ENCODE results near the gene CELF2.

Gene CELF2

DNA sequence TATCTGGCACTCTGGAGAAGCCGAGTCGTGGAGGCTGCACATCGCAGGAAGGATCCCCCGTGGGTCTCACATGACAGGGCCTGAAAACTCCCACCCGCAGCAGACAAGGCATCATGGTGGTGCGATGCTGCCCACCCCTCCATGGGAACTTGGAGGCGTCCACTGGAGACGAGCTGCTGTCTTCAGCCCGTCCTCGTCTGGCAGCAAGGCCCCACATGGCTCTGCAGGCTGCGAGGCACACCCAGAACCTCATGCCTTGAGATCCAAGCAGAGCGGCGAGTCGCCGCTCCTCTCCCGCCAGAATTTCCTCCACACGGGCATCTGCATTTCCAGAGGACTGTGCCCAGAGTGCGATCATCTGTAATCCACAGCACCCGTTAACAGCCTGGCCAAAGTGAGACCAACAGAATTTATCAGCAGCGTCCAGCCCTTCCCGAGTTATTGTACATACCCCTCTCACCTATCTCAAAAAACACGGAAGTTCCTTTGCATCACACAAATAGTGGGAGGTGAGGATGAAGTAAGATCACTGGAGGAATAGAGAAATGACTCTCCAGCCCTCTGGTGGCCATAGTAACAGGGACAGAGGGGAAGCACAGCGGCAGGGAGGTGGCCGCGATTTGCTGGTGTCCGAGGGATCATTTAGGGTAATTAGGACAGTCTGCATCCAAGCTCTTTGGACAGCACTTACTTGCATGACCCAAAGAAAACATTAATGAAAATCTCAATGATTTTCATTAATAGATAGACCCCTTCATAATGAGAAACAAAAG, 301.3 kb downstream of the CELF2 start:
- no peaks in the 10 kb centered on the region for H3K27me3 ChIP-seq (ENCODE audit: control insufficient read depth, insufficient read depth, low read length)
- no peaks in the 10 kb centered on the region for H3K36me3 ChIP-seq (ENCODE audit: control insufficient read depth, insufficient read depth, low read length)
- no peak overlapping the region for H3K27ac ChIP-seq
- H3K79me2 ChIP-seq = no peaks in the 10 kb centered on the region
- TF ChIP-seq, protein P1, sequence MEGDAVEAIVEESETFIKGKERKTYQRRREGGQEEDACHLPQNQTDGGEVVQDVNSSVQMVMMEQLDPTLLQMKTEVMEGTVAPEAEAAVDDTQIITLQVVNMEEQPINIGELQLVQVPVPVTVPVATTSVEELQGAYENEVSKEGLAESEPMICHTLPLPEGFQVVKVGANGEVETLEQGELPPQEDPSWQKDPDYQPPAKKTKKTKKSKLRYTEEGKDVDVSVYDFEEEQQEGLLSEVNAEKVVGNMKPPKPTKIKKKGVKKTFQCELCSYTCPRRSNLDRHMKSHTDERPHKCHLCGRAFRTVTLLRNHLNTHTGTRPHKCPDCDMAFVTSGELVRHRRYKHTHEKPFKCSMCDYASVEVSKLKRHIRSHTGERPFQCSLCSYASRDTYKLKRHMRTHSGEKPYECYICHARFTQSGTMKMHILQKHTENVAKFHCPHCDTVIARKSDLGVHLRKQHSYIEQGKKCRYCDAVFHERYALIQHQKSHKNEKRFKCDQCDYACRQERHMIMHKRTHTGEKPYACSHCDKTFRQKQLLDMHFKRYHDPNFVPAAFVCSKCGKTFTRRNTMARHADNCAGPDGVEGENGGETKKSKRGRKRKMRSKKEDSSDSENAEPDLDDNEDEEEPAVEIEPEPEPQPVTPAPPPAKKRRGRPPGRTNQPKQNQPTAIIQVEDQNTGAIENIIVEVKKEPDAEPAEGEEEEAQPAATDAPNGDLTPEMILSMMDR (IDR thresholded peaks at IDR 0.05) = no peak
- H3K4me3 ChIP-seq (ENCODE audit: low read depth, low read length) = no peak overlapping the region
- no peaks in the 10 kb centered on the region for H3K9me3 ChIP-seq (ENCODE audit: control insufficient read depth, low read length)
- H3K4me1 ChIP-seq = no peaks in the 10 kb centered on the region
- no peak overlapping the region for H3K4me2 ChIP-seq (ENCODE audit: low read length)
- H2AFZ ChIP-seq = no peak overlapping the region
- no peak overlapping the region for H3K9ac ChIP-seq

DNA sequence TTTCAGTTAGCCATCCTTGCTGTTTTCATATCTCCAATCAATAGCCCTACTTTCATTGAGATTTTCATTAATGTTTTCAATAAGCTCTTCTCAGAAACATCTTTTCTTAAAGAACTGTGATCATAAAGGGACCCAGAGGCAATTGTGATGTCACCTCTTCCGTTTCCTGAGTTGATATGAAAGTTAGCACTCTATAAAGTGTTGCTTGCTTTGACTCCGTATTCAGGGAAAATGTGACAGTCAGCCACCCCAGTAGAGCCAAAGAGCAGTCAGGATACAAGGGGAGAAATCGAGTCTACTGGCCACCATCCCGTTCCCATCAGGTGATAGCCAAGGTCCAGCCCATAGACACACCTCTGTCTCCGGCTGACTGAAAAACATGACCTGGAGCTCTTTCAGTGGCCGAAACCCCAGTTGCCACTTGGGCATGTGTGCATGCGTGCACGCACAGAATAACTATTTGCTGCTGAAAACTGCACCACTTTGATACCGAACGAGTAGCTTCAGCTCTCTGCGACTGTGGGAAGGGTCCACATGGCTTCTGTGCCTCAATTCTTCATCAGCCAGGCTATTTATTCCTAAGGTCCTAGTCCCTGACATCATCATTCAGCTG, 302.4 kb downstream of the CELF2 start:
- no peaks in the 10 kb centered on the region for H3K27me3 ChIP-seq (ENCODE audit: control insufficient read depth, insufficient read depth, low read length)
- no peak overlapping the region for H3K4me3 ChIP-seq (ENCODE audit: low read depth, low read length)
- H3K27ac ChIP-seq = no peak overlapping the region
- H3K4me1 ChIP-seq = no peaks in the 10 kb centered on the region
- no peaks in the 10 kb centered on the region for H3K9me3 ChIP-seq (ENCODE audit: control insufficient read depth, low read length)
- no peak overlapping the region for H3K9ac ChIP-seq
- TF ChIP-seq, protein P1 (IDR thresholded peaks at IDR 0.05) = no peak
- no peaks in the 10 kb centered on the region for H3K36me3 ChIP-seq (ENCODE audit: control insufficient read depth, insufficient read depth, low read length)
- H3K79me2 ChIP-seq = no peaks in the 10 kb centered on the region
- H3K4me2 ChIP-seq (ENCODE audit: low read length) = no peak overlapping the region
- no peak overlapping the region for H2AFZ ChIP-seq

DNA sequence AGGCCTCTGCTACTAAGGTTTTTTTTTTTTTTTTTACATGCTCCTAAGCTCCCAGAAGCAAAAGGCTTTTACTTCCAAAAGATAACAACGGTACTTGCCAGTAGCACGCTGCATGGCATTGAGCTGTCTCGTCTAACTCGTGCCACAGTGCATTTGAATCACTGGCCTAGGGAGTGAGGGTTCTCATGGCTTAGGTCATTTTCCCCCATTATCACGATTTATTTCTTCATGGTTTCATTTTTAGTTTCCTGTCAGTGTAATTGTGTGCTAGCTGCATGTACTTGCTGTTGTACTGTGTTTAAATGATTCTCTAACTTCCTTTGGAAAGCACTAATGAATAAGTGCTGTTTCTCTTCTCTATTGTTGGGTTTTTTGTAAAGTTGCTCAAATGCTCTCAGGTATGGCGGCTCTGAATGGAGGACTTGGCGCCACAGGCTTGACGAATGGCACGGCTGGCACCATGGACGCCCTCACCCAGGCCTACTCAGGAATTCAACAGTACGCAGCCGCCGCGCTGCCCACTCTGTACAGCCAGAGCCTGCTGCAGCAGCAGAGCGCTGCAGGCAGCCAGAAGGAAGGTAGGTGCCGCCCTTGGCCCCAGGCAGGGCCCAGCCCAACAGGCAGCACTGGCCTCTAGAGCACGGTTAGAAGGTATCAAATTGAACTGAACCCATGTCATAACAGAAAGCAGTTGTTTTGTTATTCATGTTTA, 303.3 kb downstream of the CELF2 start:
- no peaks in the 10 kb centered on the region for H3K9me3 ChIP-seq (ENCODE audit: control insufficient read depth, low read length)
- H2AFZ ChIP-seq = no peak overlapping the region
- TF ChIP-seq, protein P1 (IDR thresholded peaks at IDR 0.05) = no peak
- no peaks in the 10 kb centered on the region for H3K79me2 ChIP-seq
- no peak overlapping the region for H3K4me3 ChIP-seq (ENCODE audit: low read depth, low read length)
- no peak overlapping the region for H3K9ac ChIP-seq
- H3K4me2 ChIP-seq (ENCODE audit: low read length) = no peak overlapping the region
- H3K27me3 ChIP-seq (ENCODE audit: control insufficient read depth, insufficient read depth, low read length) = no peaks in the 10 kb centered on the region
- H3K27ac ChIP-seq = no peak overlapping the region
- H3K36me3 ChIP-seq (ENCODE audit: control insufficient read depth, insufficient read depth, low read length) = no peaks in the 10 kb centered on the region
- no peaks in the 10 kb centered on the region for H3K4me1 ChIP-seq

DNA sequence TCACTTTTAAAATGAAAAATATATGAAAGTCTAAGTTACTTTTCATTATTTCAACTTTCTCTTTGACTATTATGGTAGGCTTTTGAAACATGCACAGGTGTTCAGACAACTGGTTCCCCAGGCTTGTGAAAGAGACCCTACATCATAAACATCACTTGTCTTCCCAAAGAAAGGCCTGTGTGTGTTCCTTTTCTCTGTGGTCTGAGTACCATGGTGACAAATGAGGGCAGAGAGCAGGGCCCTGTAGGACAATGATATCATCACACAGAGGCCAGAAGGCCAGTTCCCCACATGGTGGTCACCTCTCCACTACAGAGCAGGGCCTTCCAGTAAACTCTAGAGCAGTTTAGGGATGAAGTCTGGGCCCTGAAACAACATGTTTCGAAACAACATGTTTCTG, 305.0 kb downstream of the CELF2 start:
- Histone ChIP-seq H3K4me1 (no peaks in the 10 kb centered on the region), H3K9ac (no peak overlapping the region), H2AFZ (no peak overlapping the region), H3K36me3 (ENCODE audit: control insufficient read depth, insufficient read depth, low read length) (no peaks in the 10 kb centered on the region), H3K27me3 (ENCODE audit: control insufficient read depth, insufficient read depth, low read length) (no peaks in the 10 kb centered on the region), H3K4me3 (ENCODE audit: low read depth, low read length) (no peak overlapping the region), H3K9me3 (ENCODE audit: control insufficient read depth, low read length) (no peaks in the 10 kb centered on the region), H3K79me2 (no peaks in the 10 kb centered on the region), H3K4me2 (ENCODE audit: low read length) (no peak overlapping the region), H3K27ac (no peak overlapping the region)
- TF ChIP-seq, protein P1 (IDR thresholded peaks at IDR 0.05) = no peak

Measured in parathyroid adenoma (tissue), 2 donors.